Neural cell (in vitro differentiated cells): ENCODE data around the gene FOXO6. TPM values are rescaled to one million over a fixed set of nuclear protein-coding genes. Genes with fewer than 3 reads are reported as not detected.

Experiments used
- H2AFZ ChIP-seq: fragments of 200-600, 300-800 bp; sonication (generic), shearing (Covaris generic); 2 replicates; pipeline ENCODE4 v1.6.0; 2014; ENCODE audit warnings: low read depth, mild to moderate bottlenecking, antibody characterized with exemption, low read length, moderate library complexity
- H3F3A ChIP-seq: fragments of 200-600 bp; shearing (Covaris generic); 2 replicates; pipeline ENCODE4 v1.6.1; 2016; ENCODE audit warnings: mild to moderate bottlenecking, moderate library complexity, mixed read lengths, antibody characterized with exemption, low read length; ENCODE audit not compliant: insufficient read depth, poor library complexity, severe bottlenecking
- H3K27ac ChIP-seq: fragments of 200-600, 300-800 bp; sonication (generic), shearing (Covaris generic); 2 replicates; pipeline ENCODE4 v1.5.1; 2014; ENCODE audit warnings: mild to moderate bottlenecking, low read length, moderate library complexity
- H3K27me3 ChIP-seq: fragments of 300-800, 200-600 bp; sonication (generic), shearing (Covaris generic); 2 replicates; pipeline ENCODE4 v1.6.0; 2014; ENCODE audit warnings: mild to moderate bottlenecking, low read depth, low read length, moderate library complexity; ENCODE audit not compliant: insufficient read depth
- H3K36me3 ChIP-seq: fragments of 300-800, 200-600 bp; sonication (generic), shearing (Covaris generic); 2 replicates; pipeline ENCODE4 v1.5.1; 2014; ENCODE audit warnings: mild to moderate bottlenecking, antibody characterized with exemption, low read length, moderate library complexity; ENCODE audit not compliant: insufficient read depth
- H3K4me2 ChIP-seq: fragments of 300-800, 200-600 bp; sonication (generic), shearing (Covaris generic); 2 replicates; pipeline ENCODE4 v1.6.0; 2014; ENCODE audit warnings: mild to moderate bottlenecking, low read length
- H3K4me3 ChIP-seq: fragments of 300-800, 200-600 bp; sonication (generic), shearing (Covaris generic); 2 replicates; pipeline ENCODE4 v1.5.1; 2014; ENCODE audit warnings: mild to moderate bottlenecking, low read length, moderate library complexity
- H3K79me2 ChIP-seq: fragments of 200-600 bp; shearing (Covaris generic); replicated peaks from 2 replicates; pipeline ENCODE4 v1.6.0; 2014; ENCODE audit warnings: mild to moderate bottlenecking, low read length, moderate library complexity; ENCODE audit not compliant: insufficient read depth
- H3K9ac ChIP-seq: fragments of 300-800, 200-600 bp; sonication (generic), shearing (Covaris generic); 2 replicates; pipeline ENCODE4 v1.6.1; 2016; ENCODE audit warnings: mild to moderate bottlenecking, low read length, mixed read lengths
- H3K9me2 ChIP-seq: fragments of 200-600 bp; shearing (Covaris generic); 2 replicates; pipeline ENCODE4 v1.6.1; 2016; ENCODE audit warnings: mild to moderate bottlenecking, low read length, mixed read lengths; ENCODE audit not compliant: insufficient read depth
- H3K9me3 ChIP-seq: fragments of 200-600, 300-800 bp; sonication (generic), shearing (Covaris generic); 2 replicates; pipeline ENCODE4 v1.6.1; 2016; ENCODE audit warnings: mild to moderate bottlenecking, mixed run types, low read length, moderate library complexity, mixed read lengths
- H4K20me1 ChIP-seq: fragments of 200-600 bp; shearing (Covaris generic); 2 replicates; pipeline ENCODE4 v1.6.1; 2016; ENCODE audit warnings: mild to moderate bottlenecking, mixed run types; ENCODE audit not compliant: insufficient read depth
- CTCF ChIP-seq: fragments of 450-650 bp; IDR thresholded peaks from 2 replicates; pipeline ENCODE4 v1.5.1; 2014; ENCODE audit warnings: antibody characterized with exemption, mild to moderate bottlenecking, moderate library complexity; ENCODE audit not compliant: poor library complexity, severe bottlenecking
- EP300 ChIP-seq: fragments of 450-650 bp; conservative IDR thresholded peaks from 2 replicates; pipeline ENCODE4 v1.6.1; 2014; ENCODE audit warnings: antibody characterized with exemption, mild to moderate bottlenecking, moderate library complexity; ENCODE audit not compliant: poor library complexity, severe bottlenecking
- EZH2 ChIP-seq: fragments of 200-600, 300-800 bp; shearing (Covaris generic), sonication (generic); IDR thresholded peaks from 2 replicates; pipeline ENCODE4 v1.6.1; 2014; ENCODE audit warnings: antibody characterized with exemption, low read length, borderline replicate concordance, mild to moderate bottlenecking; ENCODE audit not compliant: insufficient read depth, poor library complexity, severe bottlenecking
- MXI1 ChIP-seq: fragments of 450-650 bp; conservative IDR thresholded peaks from 2 replicates; pipeline ENCODE4 v1.6.1; 2014; ENCODE audit warnings: antibody characterized with exemption, mild to moderate bottlenecking; ENCODE audit not compliant: poor library complexity, severe bottlenecking
- POLR2AphosphoS5 ChIP-seq: IDR thresholded peaks from 2 replicates; pipeline ENCODE4 v1.6.1; 2012
- RAD21 ChIP-seq: fragments of 450-650 bp; conservative IDR thresholded peaks from 2 replicates; pipeline ENCODE4 v1.6.1; 2014; ENCODE audit warnings: antibody characterized with exemption, mild to moderate bottlenecking, moderate library complexity
- REST ChIP-seq: IDR thresholded peaks from 2 replicates; pipeline ENCODE4 v1.6.1; 2012; ENCODE audit warnings: borderline replicate concordance
- SMC3 ChIP-seq: fragments of 450-650 bp; conservative IDR thresholded peaks from 2 replicates; pipeline ENCODE4 v1.6.1; 2014; ENCODE audit warnings: antibody characterized with exemption, mild to moderate bottlenecking, moderate library complexity; ENCODE audit not compliant: poor library complexity
- TAF1 ChIP-seq: IDR thresholded peaks from 2 replicates; pipeline ENCODE4 v1.6.1; 2012; ENCODE audit warnings: low read depth
- polyA plus RNA-seq: library from polyadenylated mRNA; depleted of rRNA; stranded (reverse); fragments of >200 nt; gene quantifications from 2 replicates; pipeline ENCODE4 v1.2.3, GENCODE V29; 2014

The FOXO6 gene
- polyA plus RNA-seq, 1 donor from 2014 or later: 0.59 TPM

GRCh38 chr1:41367288-41367642 is 6.0 kb downstream of the FOXO6 start:
- H3K4me2 ChIP-seq: no peak overlapping the region
- no peak overlapping the region for H2AFZ ChIP-seq
- H4K20me1 ChIP-seq: no peaks in the 10 kb centered on the region
- H3K27ac ChIP-seq: no peak overlapping the region
- H3K36me3 ChIP-seq: no peaks in the 10 kb centered on the region
- H3K9ac ChIP-seq: no peak overlapping the region
- no peaks in the 10 kb centered on the region for H3K9me2 ChIP-seq
- H3K79me2 ChIP-seq: no peaks in the 10 kb centered on the region
- no peak overlapping the region for H3K4me3 ChIP-seq
- H3K27me3 ChIP-seq: peaks cover 47% of the 10 kb centered on the region
- no peak for TF ChIP-seq EZH2
- TF ChIP-seq EP300: no peak
- no peak for TF ChIP-seq RAD21
- TF ChIP-seq SMC3: no peak
- TF ChIP-seq REST: no peak
- TF ChIP-seq TAF1: no peak
- TF ChIP-seq MXI1: no peak
- TF ChIP-seq CTCF: no peak
- no peak for TF ChIP-seq POLR2AphosphoS5
- no peaks in the 10 kb centered on the region for H3F3A ChIP-seq
- H3K9me3 ChIP-seq: no peaks in the 10 kb centered on the region

- TF ChIP-seq POLR2AphosphoS5 (no peak), MXI1 (no peak), EZH2 (no peak), REST (no peak), EP300 (no peak), TAF1 (no peak), CTCF (no peak)
Measured at GRCh38 chr1:41368366-41368765, 7.1 kb downstream of the FOXO6 start.

More at GRCh38 chr1:41368366-41368765, 7.1 kb downstream of the FOXO6 start:
- no peaks in the 10 kb centered on the region for H3K9me2 ChIP-seq
- no peak overlapping the region for H3K4me3 ChIP-seq
- H3K9ac ChIP-seq: no peak overlapping the region
- H3K79me2 ChIP-seq: no peaks in the 10 kb centered on the region
- H3K36me3 ChIP-seq: no peaks in the 10 kb centered on the region
- no peaks in the 10 kb centered on the region for H3F3A ChIP-seq
- no peak overlapping the region for H2AFZ ChIP-seq
- H3K9me3 ChIP-seq: no peaks in the 10 kb centered on the region
- no peak overlapping the region for H3K27ac ChIP-seq
- H3K4me2 ChIP-seq: no peak overlapping the region
- H3K27me3 ChIP-seq: peaks cover 36% of the 10 kb centered on the region
- H4K20me1 ChIP-seq: no peaks in the 10 kb centered on the region
